SK-N-SH (cell line): ENCODE measurements around the gene CUL1. TPM values are rescaled to one million over a fixed set of nuclear protein-coding genes. Genes with fewer than 3 reads are reported as not detected.

Experiments
- CTCF ChIA-PET: fragments of 300-600, 350-600 bp; formaldehyde crosslinking; extraction: SDS; loops from one replicate; lab custom pipeline; 2021; lab: Yijun Ruan, JAX
- POLR2A ChIA-PET: fragments of 350-600 bp; sonication (Branson Sonifier 250); formaldehyde crosslinking; extraction: SDS; loops from one replicate; lab custom pipeline; 2020; ENCODE audit warnings: antibody characterized with exemption, inconsistent platforms; lab: Yijun Ruan, JAX
- DNase-seq: peaks from one replicate; pipeline ENCODE4 v3.0.0; 2012
- H2AFZ ChIP-seq: fragments of 200-600 bp; sonication (generic); 2 replicates; pipeline ENCODE4 v1.8.1; 2016; ENCODE audit warnings: antibody characterized with exemption, mild to moderate bottlenecking, low read depth
- H3F3A ChIP-seq: fragments of 200-600 bp; sonication (generic); replicated peaks from 2 replicates; pipeline ENCODE3; 2016; ENCODE audit warnings: antibody characterized with exemption, mild to moderate bottlenecking; ENCODE audit not compliant: insufficient read depth
- H3K27ac ChIP-seq, 2 experiments: fragments of 200-500 bp in 1 of 2; fragments of 200-600 bp in 1 of 2; sonication (Bioruptor generic) in 1 of 2; sonication (generic), shearing (Covaris generic) in 1 of 2; 2 replicates each; pipeline versions ENCODE4 v1.5.1 to v1.6.1; 2014 to 2016; ENCODE audit warnings: low read depth in 2 of 2, inconsistent platforms in 1 of 2, low read length in 1 of 2, mild to moderate bottlenecking in 1 of 2, mixed read lengths in 1 of 2
- H3K27me3 ChIP-seq: fragments of 200-600 bp; sonication (generic), shearing (Covaris generic); 2 replicates; pipeline ENCODE4 v1.6.1; 2016; ENCODE audit warnings: mixed run types; ENCODE audit not compliant: insufficient read depth
- H3K36me3 ChIP-seq, 2 experiments: fragments of 200-500 bp in 1 of 2; fragments of 200-600 bp in 1 of 2; sonication (Bioruptor generic) in 1 of 2; sonication (generic) in 1 of 2; replicated peaks in 1 of 2; 2 replicates each; pipeline versions ENCODE3 to v1.5.1; 2014 to 2016; ENCODE audit warnings: low read length in 1 of 2, mild to moderate bottlenecking in 1 of 2; ENCODE audit not compliant: insufficient read depth in 2 of 2, control insufficient read depth in 1 of 2
- H3K4me1 ChIP-seq, 2 experiments: fragments of 200-500 bp in 1 of 2; fragments of 200-600 bp in 1 of 2; sonication (Bioruptor generic) in 1 of 2; sonication (generic), shearing (Covaris generic) in 1 of 2; 2 replicates each; pipeline versions ENCODE4 v1.5.1 to v1.6.1; 2014 to 2016; ENCODE audit warnings: low read depth in 1 of 2, low read length in 1 of 2, mixed run types in 1 of 2; ENCODE audit not compliant: insufficient read depth in 2 of 2, control insufficient read depth in 1 of 2
- H3K4me2 ChIP-seq: fragments of 200-600 bp; sonication (generic), shearing (Covaris generic); 2 replicates; pipeline ENCODE4 v1.6.1; 2017; ENCODE audit warnings: mixed run types
- H3K4me3 ChIP-seq, 2 experiments: fragments of 200-500 bp in 1 of 2; fragments of 200-600 bp in 1 of 2; sonication (Bioruptor generic) in 1 of 2; sonication (generic), shearing (Covaris generic) in 1 of 2; 2 replicates each; pipeline versions ENCODE4 v1.5.1 to v1.8.1; 2014 to 2016; ENCODE audit warnings: low read depth in 2 of 2, inconsistent platforms in 1 of 2, low read length in 1 of 2, mild to moderate bottlenecking in 1 of 2, mixed read lengths in 1 of 2, moderate library complexity in 1 of 2
- H3K79me2 ChIP-seq: fragments of 200-600 bp; sonication (generic); 2 replicates; pipeline ENCODE4 v1.8.1; 2017; ENCODE audit warnings: mild to moderate bottlenecking; ENCODE audit not compliant: insufficient read depth
- H3K9ac ChIP-seq: fragments of 200-600 bp; sonication (generic); 2 replicates; pipeline ENCODE4 v1.6.1; 2017; ENCODE audit warnings: mixed run types
- H3K9me2 ChIP-seq: fragments of 200-600 bp; sonication (generic); 2 replicates; pipeline ENCODE4 v1.6.1; 2017; ENCODE audit warnings: mixed run types
- H3K9me3 ChIP-seq: fragments of 200-600 bp; sonication (generic); 2 replicates; pipeline ENCODE4 v1.6.1; 2017; ENCODE audit warnings: mixed run types, mild to moderate bottlenecking, moderate library complexity
- H4K20me1 ChIP-seq: fragments of 200-600 bp; sonication (generic); 2 replicates; pipeline ENCODE4 v1.6.1; 2017; ENCODE audit warnings: mild to moderate bottlenecking, mixed run types; ENCODE audit not compliant: insufficient read depth
- CTCF ChIP-seq: fragments of 200-600 bp; sonication (generic); IDR thresholded peaks from 2 replicates; pipeline ENCODE4 v1.6.1; 2017; ENCODE audit warnings: antibody characterized with exemption, mild to moderate bottlenecking, moderate library complexity
- FOXM1 ChIP-seq: IDR thresholded peaks from 2 replicates; pipeline ENCODE4 v1.4.0; 2012; ENCODE audit warnings: low read depth, mild to moderate bottlenecking
- PBX3 ChIP-seq: IDR thresholded peaks from 2 replicates; pipeline ENCODE4; 2012
- POLR2AphosphoS5 ChIP-seq: IDR thresholded peaks from 2 replicates; pipeline ENCODE4 v1.6.1; 2012; ENCODE audit warnings: low read depth, low read length
- RXRA ChIP-seq: IDR thresholded peaks from 2 replicates; pipeline ENCODE4 v1.4.0; 2012; ENCODE audit warnings: low read depth, mild to moderate bottlenecking, borderline replicate concordance
- SMC3 ChIP-seq: IDR thresholded peaks from 2 replicates; pipeline ENCODE4 v1.6.1; 2012; ENCODE audit warnings: low read depth, low read length, improper control_type of control experiment
- WGBS: methylation state at CpG from one replicate; pipeline ENCODE4 v1.1.6; 2017; ENCODE audit warnings: low lambda C conversion rate; 5-methylcytosine and 5-hydroxymethylcytosine counted together
- polyA plus RNA-seq, 3 experiments: library from polyadenylated mRNA; depleted of rRNA; stranded (reverse); fragments of >200 nt; gene quantifications; 2 replicates each; pipeline ENCODE4 v1.2.3, GENCODE V29; 2012

Gene CUL1
- polyA plus RNA-seq, 1 of the 3 experiments (the other 2 are of a cell fraction) = 45.2 TPM

DNA sequence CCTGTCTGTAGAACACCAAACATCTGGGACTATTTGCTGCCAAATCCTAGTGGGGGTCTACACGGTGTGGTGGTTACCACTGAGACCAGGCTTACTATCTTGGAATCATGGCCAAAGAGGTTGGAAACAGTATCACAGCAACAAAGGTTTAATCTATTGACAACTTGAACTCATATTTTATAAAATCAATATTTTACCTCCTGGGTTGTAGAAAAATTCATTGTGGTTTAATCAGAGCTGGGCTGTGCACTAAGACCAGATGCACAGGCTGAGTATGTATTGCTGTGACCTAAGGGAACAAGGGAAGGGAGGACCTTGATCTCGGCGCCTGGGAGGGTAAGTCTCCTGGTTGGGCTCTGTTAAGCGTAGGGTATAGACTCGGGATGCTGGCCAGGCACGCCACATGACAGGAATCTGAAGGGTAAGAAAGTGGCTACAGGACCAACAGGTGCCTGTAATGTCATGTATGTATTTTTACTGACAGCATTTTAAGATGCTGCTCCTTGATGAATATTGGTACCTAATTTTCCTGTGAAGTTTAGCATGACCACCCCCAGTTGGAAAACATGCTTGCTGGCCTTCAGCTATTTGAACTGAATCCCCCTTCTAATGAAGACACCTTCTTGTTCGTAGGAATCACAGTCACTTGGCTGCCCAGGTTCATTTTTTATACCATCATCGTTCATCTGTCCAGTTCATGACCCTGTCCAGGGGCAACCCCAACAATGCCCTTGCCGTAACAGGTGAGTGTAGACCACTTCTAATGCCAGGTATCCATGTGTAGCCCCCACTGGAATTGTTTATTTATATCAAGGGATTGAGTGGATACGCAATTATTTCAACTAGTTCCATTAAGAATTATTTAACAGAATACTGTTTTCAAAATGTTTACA lies 105.9 kb downstream of the CUL1 start:
- no peak overlapping the region for H3K4me3 ChIP-seq
- H3F3A ChIP-seq = peaks cover 4% of the 10 kb centered on the region
- TF ChIP-seq FOXM1 (no peak), POLR2AphosphoS5 (peak; percentile 5)
- H3K4me2 ChIP-seq = no peak overlapping the region
- H2AFZ ChIP-seq = no peak overlapping the region
- CTCF ChIA-PET = interaction anchor here (0.7 to 1.2 kb wide), 4 partner anchors 10 to 229 kb away, joined by 3 to 5 read pairs (median 4); no protein-coding TSS in a partner anchor
- no peaks in the 10 kb centered on the region for H3K4me1 ChIP-seq
- POLR2A ChIA-PET = no interaction called here
- peaks cover 36 to 66% of the 10 kb centered on the region in 2 experiments for H3K36me3 ChIP-seq
- 89% methylated on average over 10 of the region's 10 CpGs for WGBS
- H3K27ac ChIP-seq = no peak overlapping the region
- H3K27me3 ChIP-seq = no peaks in the 10 kb centered on the region
- H3K9me3 ChIP-seq = no peaks in the 10 kb centered on the region
- H4K20me1 ChIP-seq = no peaks in the 10 kb centered on the region
- no peaks in the 10 kb centered on the region for H3K79me2 ChIP-seq
- no peak overlapping the region for H3K9ac ChIP-seq
- H3K9me2 ChIP-seq = no peaks in the 10 kb centered on the region
- DNase-seq = no peak

- Histone ChIP-seq H3K4me2 (no peak overlapping the region), H3K79me2 (no peaks in the 10 kb centered on the region), H3K27ac (no peak overlapping the region), H3K27me3 (no peaks in the 10 kb centered on the region), H3K9ac (no peak overlapping the region), H3K4me1 (no peaks in the 10 kb centered on the region), H2AFZ (no peak overlapping the region), H3K4me3 (no peak overlapping the region), H3K36me3 (peaks cover 28 to 59% of the 10 kb centered on the region in 2 experiments), H4K20me1 (no peaks in the 10 kb centered on the region), H3K9me2 (no peaks in the 10 kb centered on the region), H3K9me3 (no peaks in the 10 kb centered on the region), H3F3A (no peaks in the 10 kb centered on the region)
- DNase-seq = no peak
- ChIA-PET POLR2A (no interaction called here), CTCF (interaction anchor here (0.8 kb wide), 1 partner anchor 8 kb away, joined by 3 read pairs; no protein-coding TSS in a partner anchor)
- TF ChIP-seq CTCF (no peak), SMC3 (no peak)
- WGBS = 95% methylated on average over 7 of the region's 7 CpGs
These were observed 107.5 kb downstream of the CUL1 start for GRCh38 chr7:148806187-148806586.

DNA sequence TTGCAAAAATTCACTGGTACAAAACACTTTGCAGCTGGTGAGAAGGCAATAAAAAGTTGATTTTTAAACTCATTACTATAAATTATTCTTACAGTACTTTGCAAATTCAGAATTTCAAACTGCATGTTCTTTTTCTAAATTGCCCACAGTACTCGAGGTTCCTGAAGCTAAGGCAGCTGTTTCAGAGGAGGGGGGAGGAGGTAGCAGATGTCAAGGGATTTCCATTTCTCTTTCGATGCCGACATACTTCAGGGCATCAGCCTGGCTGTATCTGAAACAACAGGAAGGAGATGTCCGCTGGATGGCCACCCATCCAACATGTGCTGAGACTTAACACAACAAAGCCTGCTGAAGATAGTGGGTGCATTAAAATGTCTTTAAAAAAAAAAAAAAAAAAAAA lies 108.7 kb downstream of the CUL1 start:
- no peaks in the 10 kb centered on the region for H3K9me3 ChIP-seq
- 87% methylated on average over 4 of the region's 4 CpGs for WGBS
- H3K27me3 ChIP-seq = no peaks in the 10 kb centered on the region
- CTCF ChIA-PET = no interaction called here
- no peaks in the 10 kb centered on the region for H3K79me2 ChIP-seq
- no peak overlapping the region for H3K4me2 ChIP-seq
- TF ChIP-seq PBX3 (no peak), RXRA (no peak)
- TF ChIP-seq, all 33 proteins: peak for 0
- H3K36me3 ChIP-seq = peaks cover 41 to 66% of the 10 kb centered on the region in 2 experiments
- H4K20me1 ChIP-seq = no peaks in the 10 kb centered on the region
- POLR2A ChIA-PET = no interaction called here
- H3K9ac ChIP-seq = no peak overlapping the region
- no peaks in the 10 kb centered on the region for H3F3A ChIP-seq
- H3K4me3 ChIP-seq = no peak overlapping the region
- H2AFZ ChIP-seq = no peak overlapping the region
- H3K27ac ChIP-seq = no peak overlapping the region
- H3K9me2 ChIP-seq = no peaks in the 10 kb centered on the region
- no peak for DNase-seq
- H3K4me1 ChIP-seq = no peaks in the 10 kb centered on the region
